Effector memory CD4-positive, alpha-beta T cell (primary cell): ENCODE data around the gene TMEM167B.
A peak's percentile ranks its signal among the peaks of the same experiment; 100 is the strongest.

Experiments
- DNase-seq, 3 donors: peaks; one replicate each; pipeline ENCODE4 v3.0.0-alpha.2; 2020
- H3K27ac ChIP-seq: 2 replicates; pipeline ENCODE4 v1.7.0; 2013; ENCODE audit warnings: mild to moderate bottlenecking, low read length, moderate library complexity; ENCODE audit not compliant: insufficient read depth, poor library complexity, severe bottlenecking
- H3K27me3 ChIP-seq: replicated peaks from 2 replicates; pipeline ENCODE4 v1.7.0; 2013; ENCODE audit warnings: mild to moderate bottlenecking, low read length; ENCODE audit not compliant: insufficient read depth, control insufficient read depth, poor library complexity, severe bottlenecking
- H3K36me3 ChIP-seq: 2 replicates; pipeline ENCODE4 v1.7.0; 2013; ENCODE audit warnings: mild to moderate bottlenecking, low read length, moderate library complexity; ENCODE audit not compliant: control insufficient read depth, insufficient read depth
- H3K4me1 ChIP-seq: 2 replicates; pipeline ENCODE4 v1.7.0; 2013; ENCODE audit warnings: low read length, mild to moderate bottlenecking; ENCODE audit not compliant: control insufficient read depth, insufficient read depth, poor library complexity, severe bottlenecking
- H3K4me3 ChIP-seq: 2 replicates; pipeline ENCODE4 v1.7.0; 2013; ENCODE audit warnings: low read length, low read depth, mild to moderate bottlenecking; ENCODE audit not compliant: insufficient read depth, poor library complexity, severe bottlenecking
- H3K9me3 ChIP-seq: 2 replicates; pipeline ENCODE4 v1.7.0; 2013; ENCODE audit warnings: mild to moderate bottlenecking, low read length, moderate library complexity; ENCODE audit not compliant: control insufficient read depth

TMEM167B gene

GRCh38 chr1:109095631-109096030 is 5.1 kb downstream of the TMEM167B start:
- no peaks in the 10 kb centered on the region for H3K27me3 ChIP-seq
- no peak for DNase-seq
- H3K9me3 ChIP-seq: no peaks in the 10 kb centered on the region
- no peak overlapping the region for H3K4me3 ChIP-seq
- H3K36me3 ChIP-seq: peaks cover 27% of the 10 kb centered on the region
- peaks cover 15% of the 10 kb centered on the region for H3K4me1 ChIP-seq
- no peak overlapping the region for H3K27ac ChIP-seq

GRCh38 chr1:109096120-109096519 is 5.6 kb downstream of the TMEM167B start:
- Histone ChIP-seq H3K36me3 (peaks cover 27% of the 10 kb centered on the region), H3K9me3 (no peaks in the 10 kb centered on the region), H3K27ac (no peak overlapping the region), H3K4me3 (no peak overlapping the region), H3K27me3 (no peaks in the 10 kb centered on the region), H3K4me1 (peaks cover 13% of the 10 kb centered on the region)
- no peak for DNase-seq

- Histone ChIP-seq H3K27ac (peak overlapping the region; percentile 92), H3K9me3 (no peaks in the 10 kb centered on the region), H3K4me1 (no peaks in the 10 kb centered on the region), H3K27me3 (no peaks in the 10 kb centered on the region), H3K4me3 (peak overlapping the region; percentile 86), H3K36me3 (peaks cover 8% of the 10 kb centered on the region)
- DNase-seq: peak; percentile 93 to 95 (median 94)
These were observed 9.6 kb downstream of the TMEM167B start for GRCh38 chr1:109099938-109100773.

- no peak overlapping the region for H3K27ac ChIP-seq
- no peak overlapping the region for H3K4me3 ChIP-seq
- no peaks in the 10 kb centered on the region for H3K36me3 ChIP-seq
- no peak for DNase-seq
- no peaks in the 10 kb centered on the region for H3K4me1 ChIP-seq
- H3K27me3 ChIP-seq: no peaks in the 10 kb centered on the region
- H3K9me3 ChIP-seq: no peaks in the 10 kb centered on the region
These were observed 14.0 kb downstream of the TMEM167B start for GRCh38 chr1:109104364-109105151.

GRCh38 chr1:109105881-109106280 is 15.3 kb downstream of the TMEM167B start:
- Histone ChIP-seq H3K27me3 (no peaks in the 10 kb centered on the region), H3K4me1 (no peaks in the 10 kb centered on the region), H3K4me3 (no peak overlapping the region), H3K36me3 (no peaks in the 10 kb centered on the region), H3K27ac (no peak overlapping the region), H3K9me3 (no peaks in the 10 kb centered on the region)
- DNase-seq: no peak

- no peak for DNase-seq
- Histone ChIP-seq H3K4me3 (no peak overlapping the region), H3K9me3 (no peaks in the 10 kb centered on the region), H3K36me3 (no peaks in the 10 kb centered on the region), H3K27ac (no peak overlapping the region), H3K27me3 (no peaks in the 10 kb centered on the region), H3K4me1 (peaks cover 6% of the 10 kb centered on the region)
These were observed 17.2 kb downstream of the TMEM167B start for GRCh38 chr1:109107785-109108184.

GRCh38 chr1:109109906-109110305 is 19.3 kb downstream of the TMEM167B start:
- H3K36me3 ChIP-seq: no peaks in the 10 kb centered on the region
- no peaks in the 10 kb centered on the region for H3K27me3 ChIP-seq
- no peaks in the 10 kb centered on the region for H3K9me3 ChIP-seq
- no peak overlapping the region for H3K27ac ChIP-seq
- no peak overlapping the region for H3K4me3 ChIP-seq
- no peak for DNase-seq
- peaks cover 25% of the 10 kb centered on the region for H3K4me1 ChIP-seq

GRCh38 chr1:109111386-109112055 is 21.0 kb downstream of the TMEM167B start:
- Histone ChIP-seq H3K9me3 (no peaks in the 10 kb centered on the region), H3K4me3 (no peak overlapping the region), H3K27me3 (no peaks in the 10 kb centered on the region), H3K4me1 (peaks cover 25% of the 10 kb centered on the region), H3K27ac (no peak overlapping the region), H3K36me3 (no peaks in the 10 kb centered on the region)
- no peak for DNase-seq

- Histone ChIP-seq H3K27ac (peak overlapping the region; percentile 56), H3K27me3 (no peaks in the 10 kb centered on the region), H3K9me3 (no peaks in the 10 kb centered on the region), H3K36me3 (no peaks in the 10 kb centered on the region), H3K4me1 (peaks cover 25% of the 10 kb centered on the region), H3K4me3 (no peak overlapping the region)
- DNase-seq: no peak
These were observed 21.6 kb downstream of the TMEM167B start for GRCh38 chr1:109112056-109112651.
